Gastrocnemius medialis (tissue), 4 donors: ENCODE data around the gene AKAP8L.

Experiments used
- CTCF ChIP-seq, 5 experiments: fragments of 450-650 bp in 3 of 5; fragments of 200-600 bp in 2 of 5; sonication (generic) in 2 of 5; IDR thresholded peaks in 4 of 5; conservative IDR thresholded peaks in 1 of 5; 1 replicate in 4 of 5; 2 replicates in 1 of 5; pipeline ENCODE4 v1.5.1; 2016 to 2019; ENCODE audit warnings: antibody characterized with exemption in 5 of 5, mild to moderate bottlenecking in 3 of 5, moderate library complexity in 3 of 5
- POLR2A ChIP-seq, 2 donors: fragments of 450-650 bp; IDR thresholded peaks; one replicate each; pipeline ENCODE4 v1.6.1; 2017; ENCODE audit warnings: antibody characterized with exemption in 2 of 2, mild to moderate bottlenecking in 2 of 2, moderate library complexity in 2 of 2

- TF ChIP-seq CTCF (IDR thresholded peaks at IDR 0.05 in 4 of 5, conservative IDR thresholded peaks at IDR 0.05 in 1 of 5) (no peak), POLR2A (IDR thresholded peaks at IDR 0.05) (no peak)
Measured at GRCh38 chr19:15365264-15365663, 53.5 kb downstream of the AKAP8L start.
